GM23338 (cell line): ENCODE measurements around the gene ACOX1. TPM values are rescaled to one million over a fixed set of nuclear protein-coding genes. Genes with fewer than 3 reads are reported as not detected.

Experiments
- ATAC-seq: fragments of 200-7000 bp; cut with Tn5 transposase; 3 replicates; pipeline ENCODE4 v1.9.1; 2020
- DNase-seq: peaks from one replicate; pipeline ENCODE4 v3.0.0-alpha.2; 2015; ENCODE audit warnings: low spot score
- H2AFZ ChIP-seq: fragments of 200-600 bp; sonication (generic); 2 replicates; pipeline ENCODE4 v1.8.0; 2016; ENCODE audit warnings: antibody characterized with exemption, mild to moderate bottlenecking, moderate library complexity
- H3F3A ChIP-seq: fragments of 200-600 bp; sonication (generic); replicated peaks from 2 replicates; pipeline ENCODE4 v1.8.0; 2017; ENCODE audit warnings: antibody characterized with exemption, mixed run types, low read depth
- H3K27ac ChIP-seq: fragments of 200-600 bp; sonication (generic); 2 replicates; pipeline ENCODE4 v1.6.1; 2016; ENCODE audit warnings: low read depth
- H3K27me3 ChIP-seq: fragments of 200-600 bp; sonication (generic); 2 replicates; pipeline ENCODE4 v1.8.0; 2016; ENCODE audit warnings: mild to moderate bottlenecking, mixed run types, moderate library complexity; ENCODE audit not compliant: insufficient read depth
- H3K36me3 ChIP-seq: fragments of 200-600 bp; sonication (generic); 2 replicates; pipeline ENCODE4 v1.8.0; 2016; ENCODE audit warnings: mild to moderate bottlenecking; ENCODE audit not compliant: insufficient read depth
- H3K4me1 ChIP-seq: fragments of 200-600 bp; sonication (generic); 2 replicates; pipeline ENCODE4 v1.8.0; 2016; ENCODE audit warnings: mild to moderate bottlenecking, moderate library complexity; ENCODE audit not compliant: insufficient read depth
- H3K4me2 ChIP-seq: fragments of 200-600 bp; sonication (generic); 2 replicates; pipeline ENCODE4 v1.7.1; 2017; ENCODE audit warnings: mixed run types
- H3K4me3 ChIP-seq: fragments of 200-600 bp; sonication (generic); 2 replicates; pipeline ENCODE4 v1.6.1; 2016; ENCODE audit warnings: mixed run types
- H3K79me2 ChIP-seq: fragments of 200-600 bp; sonication (generic); replicated peaks from 2 replicates; pipeline ENCODE4 v1.8.0; 2017; ENCODE audit warnings: mild to moderate bottlenecking; ENCODE audit not compliant: insufficient read depth
- H3K9me2 ChIP-seq: fragments of 200-600 bp; sonication (generic); 2 replicates; pipeline ENCODE4 v1.8.0; 2017; ENCODE audit not compliant: insufficient read depth
- H4K20me1 ChIP-seq: fragments of 200-600 bp; sonication (generic); replicated peaks from 2 replicates; pipeline ENCODE4 v1.8.0; 2017; ENCODE audit warnings: mild to moderate bottlenecking; ENCODE audit not compliant: insufficient read depth
- H3K27ac Mint-ChIP-seq: 2 replicates; pipeline ENCODE4 v1.8.0; 2020; ENCODE audit warnings: inconsistent platforms, mild to moderate bottlenecking, moderate library complexity, mixed read lengths
- H3K27me3 Mint-ChIP-seq: 3 replicates; pipeline ENCODE4 v1.8.0; 2022; ENCODE audit warnings: low read depth, mild to moderate bottlenecking, moderate library complexity, mixed read lengths, inconsistent platforms; ENCODE audit not compliant: insufficient read depth, poor library complexity
- H3K36me3 Mint-ChIP-seq: 3 replicates; pipeline ENCODE4 v1.8.0; 2021; ENCODE audit warnings: low read depth, mild to moderate bottlenecking, inconsistent platforms, moderate library complexity, mixed read lengths
- H3K4me1 Mint-ChIP-seq: 3 replicates; pipeline ENCODE4 v1.8.0; 2020; ENCODE audit warnings: mild to moderate bottlenecking, inconsistent platforms, mixed read lengths
- H3K4me3 Mint-ChIP-seq: 3 replicates; pipeline ENCODE4 v1.8.0; 2021; ENCODE audit warnings: moderate library complexity, mild to moderate bottlenecking, inconsistent platforms, mixed read lengths
- H3K9me3 Mint-ChIP-seq: 3 replicates; pipeline ENCODE4 v1.8.0; 2020; ENCODE audit warnings: moderate library complexity, mild to moderate bottlenecking, inconsistent platforms, mixed read lengths
- CREB1 ChIP-seq: fragments of 250-450 bp; sonication (Bioruptor Pico); IDR thresholded peaks from 2 replicates; pipeline ENCODE4 v1.5.0; 2020; ENCODE audit warnings: low read depth, mild to moderate bottlenecking, moderate library complexity
- EZH2 ChIP-seq: fragments of 200-600 bp; sonication (generic); IDR thresholded peaks from one replicate; pipeline ENCODE4 v1.8.0; 2017; ENCODE audit warnings: antibody characterized with exemption, mild to moderate bottlenecking, low read depth; ENCODE audit not compliant: unreplicated experiment
- EZH2phosphoT487 ChIP-seq: fragments of 200-600 bp; sonication (generic); IDR thresholded peaks from one replicate; pipeline ENCODE4 v1.8.1; 2018; ENCODE audit warnings: antibody characterized with exemption; ENCODE audit not compliant: unreplicated experiment
- ZNF331 ChIP-seq: fragments of 250-450 bp; sonication (Bioruptor Pico); IDR thresholded peaks from 2 replicates; pipeline ENCODE4 v1.5.0; 2020; ENCODE audit warnings: low read depth, mild to moderate bottlenecking, moderate library complexity
- polyA plus RNA-seq: library from polyadenylated mRNA; unstranded; fragments of >200 nt; fragmentation: Nextera tagmentation; extraction: Ambion mirVana; gene quantifications from 2 replicates; pipeline ENCODE4 v1.2.1, GENCODE V29; 2016
- total RNA-seq: library from RNA; depleted of rRNA; stranded (reverse); fragments of >200 nt; shearing (Covaris generic); gene quantifications from 2 replicates; pipeline ENCODE4 v1.2.3, GENCODE V29; 2014
- TF ChIP-seq, protein P1 (sequence below), 2 experiments: fragments of 200-600 bp in 1 of 2; sonication (generic) in 1 of 2; conservative IDR thresholded peaks; 2 replicates each; pipeline versions ENCODE4 v1.5.1 to v1.6.1; 2016 to 2017; ENCODE audit warnings: antibody characterized with exemption in 2 of 2, low read depth in 2 of 2, mild to moderate bottlenecking in 2 of 2, moderate library complexity in 1 of 2
- TF ChIP-seq, protein P2 (sequence below): IDR thresholded peaks from one replicate; pipeline ENCODE4 v1.6.1; 2018; ENCODE audit warnings: antibody characterized with exemption; ENCODE audit not compliant: unreplicated experiment
- TF ChIP-seq, protein P3 (sequence below): IDR thresholded peaks from 2 replicates; pipeline ENCODE4 v1.6.1; 2016; ENCODE audit warnings: antibody characterized with exemption
- TF ChIP-seq, protein P4 (sequence below): fragments of 250-450 bp; sonication (Bioruptor Pico); IDR thresholded peaks from 2 replicates; pipeline ENCODE4 v1.5.0; 2020; ENCODE audit warnings: mild to moderate bottlenecking, moderate library complexity

Gene ACOX1
- total and polyA plus RNA-seq, 2 experiments from 2014 or later = 12.8 to 32.9 TPM

DNA sequence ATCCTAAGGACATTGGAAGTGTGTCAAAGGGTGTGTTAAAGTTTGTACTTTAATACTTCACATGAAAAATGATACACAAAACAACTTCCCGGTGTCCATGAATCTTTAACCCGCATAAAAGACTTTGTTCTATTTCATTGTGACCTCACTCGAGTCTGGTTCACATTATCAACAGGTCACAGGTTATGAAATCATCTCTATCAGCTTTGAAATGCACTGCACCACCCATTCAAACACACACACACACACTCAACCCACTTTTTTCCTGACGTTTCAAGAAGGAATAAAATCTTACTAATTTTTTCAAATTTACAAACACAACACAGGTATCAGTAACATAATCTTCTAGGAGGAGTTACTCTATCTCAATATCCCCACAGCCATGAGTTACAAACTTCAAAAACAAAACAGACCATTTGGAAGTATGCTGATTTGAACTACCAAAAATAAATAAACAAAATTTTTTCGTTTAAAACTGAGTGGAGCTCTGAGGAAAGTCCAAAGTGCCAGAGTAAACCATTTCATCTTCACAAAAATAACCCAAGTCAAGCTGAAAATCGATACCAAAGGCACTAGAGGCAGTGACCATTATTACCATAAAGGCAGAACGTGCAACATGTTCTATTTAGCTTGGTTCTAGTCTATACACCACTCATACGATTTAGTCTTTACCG is 2.7 kb downstream of the ACOX1 start (continued):
- TF ChIP-seq, protein P1, sequence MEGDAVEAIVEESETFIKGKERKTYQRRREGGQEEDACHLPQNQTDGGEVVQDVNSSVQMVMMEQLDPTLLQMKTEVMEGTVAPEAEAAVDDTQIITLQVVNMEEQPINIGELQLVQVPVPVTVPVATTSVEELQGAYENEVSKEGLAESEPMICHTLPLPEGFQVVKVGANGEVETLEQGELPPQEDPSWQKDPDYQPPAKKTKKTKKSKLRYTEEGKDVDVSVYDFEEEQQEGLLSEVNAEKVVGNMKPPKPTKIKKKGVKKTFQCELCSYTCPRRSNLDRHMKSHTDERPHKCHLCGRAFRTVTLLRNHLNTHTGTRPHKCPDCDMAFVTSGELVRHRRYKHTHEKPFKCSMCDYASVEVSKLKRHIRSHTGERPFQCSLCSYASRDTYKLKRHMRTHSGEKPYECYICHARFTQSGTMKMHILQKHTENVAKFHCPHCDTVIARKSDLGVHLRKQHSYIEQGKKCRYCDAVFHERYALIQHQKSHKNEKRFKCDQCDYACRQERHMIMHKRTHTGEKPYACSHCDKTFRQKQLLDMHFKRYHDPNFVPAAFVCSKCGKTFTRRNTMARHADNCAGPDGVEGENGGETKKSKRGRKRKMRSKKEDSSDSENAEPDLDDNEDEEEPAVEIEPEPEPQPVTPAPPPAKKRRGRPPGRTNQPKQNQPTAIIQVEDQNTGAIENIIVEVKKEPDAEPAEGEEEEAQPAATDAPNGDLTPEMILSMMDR (conservative IDR thresholded peaks at IDR 0.05; ENCODE audit: low read depth in 2 of 2) = no peak
- TF ChIP-seq, protein P2, sequence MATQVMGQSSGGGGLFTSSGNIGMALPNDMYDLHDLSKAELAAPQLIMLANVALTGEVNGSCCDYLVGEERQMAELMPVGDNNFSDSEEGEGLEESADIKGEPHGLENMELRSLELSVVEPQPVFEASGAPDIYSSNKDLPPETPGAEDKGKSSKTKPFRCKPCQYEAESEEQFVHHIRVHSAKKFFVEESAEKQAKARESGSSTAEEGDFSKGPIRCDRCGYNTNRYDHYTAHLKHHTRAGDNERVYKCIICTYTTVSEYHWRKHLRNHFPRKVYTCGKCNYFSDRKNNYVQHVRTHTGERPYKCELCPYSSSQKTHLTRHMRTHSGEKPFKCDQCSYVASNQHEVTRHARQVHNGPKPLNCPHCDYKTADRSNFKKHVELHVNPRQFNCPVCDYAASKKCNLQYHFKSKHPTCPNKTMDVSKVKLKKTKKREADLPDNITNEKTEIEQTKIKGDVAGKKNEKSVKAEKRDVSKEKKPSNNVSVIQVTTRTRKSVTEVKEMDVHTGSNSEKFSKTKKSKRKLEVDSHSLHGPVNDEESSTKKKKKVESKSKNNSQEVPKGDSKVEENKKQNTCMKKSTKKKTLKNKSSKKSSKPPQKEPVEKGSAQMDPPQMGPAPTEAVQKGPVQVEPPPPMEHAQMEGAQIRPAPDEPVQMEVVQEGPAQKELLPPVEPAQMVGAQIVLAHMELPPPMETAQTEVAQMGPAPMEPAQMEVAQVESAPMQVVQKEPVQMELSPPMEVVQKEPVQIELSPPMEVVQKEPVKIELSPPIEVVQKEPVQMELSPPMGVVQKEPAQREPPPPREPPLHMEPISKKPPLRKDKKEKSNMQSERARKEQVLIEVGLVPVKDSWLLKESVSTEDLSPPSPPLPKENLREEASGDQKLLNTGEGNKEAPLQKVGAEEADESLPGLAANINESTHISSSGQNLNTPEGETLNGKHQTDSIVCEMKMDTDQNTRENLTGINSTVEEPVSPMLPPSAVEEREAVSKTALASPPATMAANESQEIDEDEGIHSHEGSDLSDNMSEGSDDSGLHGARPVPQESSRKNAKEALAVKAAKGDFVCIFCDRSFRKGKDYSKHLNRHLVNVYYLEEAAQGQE = no peak

DNA sequence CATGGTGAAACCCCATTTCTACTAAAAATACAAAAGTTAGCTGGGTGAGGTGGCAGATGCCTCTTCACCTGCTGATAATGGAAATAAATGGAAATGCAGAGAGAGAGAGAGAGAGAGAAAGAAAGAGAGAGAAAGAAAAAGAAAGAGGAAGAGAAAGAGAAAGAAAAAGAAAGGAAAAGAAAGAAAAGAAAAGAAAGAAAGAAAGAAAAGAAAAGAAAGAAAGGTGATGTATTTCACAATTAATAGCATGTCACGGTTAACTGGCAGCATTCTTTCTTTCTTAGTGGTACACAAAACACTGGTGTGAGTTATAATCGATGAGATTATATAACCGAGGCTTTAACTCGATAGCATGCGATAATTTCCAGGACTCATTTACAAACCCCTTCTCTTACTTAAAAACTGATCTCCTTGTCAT is 3.2 kb downstream of the ACOX1 start:
- Histone ChIP-seq H4K20me1 (0 out of 2 replicates have a peak, but pooled peaks cover 4% of the 10 kb centered on the region), H3K36me3 (no peaks in the 10 kb centered on the region)
- no peak for ATAC-seq

More for the DNA sequence above, 3.2 kb downstream of the ACOX1 start:
- H3K27ac ChIP-seq = no peak overlapping the region
- H3K4me3 ChIP-seq = no peak overlapping the region
- H3K4me1 Mint-ChIP-seq = peaks cover 17% of the 10 kb centered on the region
- no peak overlapping the region for H3K27ac Mint-ChIP-seq
- H3K79me2 ChIP-seq = peaks cover 80% of the 10 kb centered on the region
- no peaks in the 10 kb centered on the region for H3K9me2 ChIP-seq
- H3K9me3 Mint-ChIP-seq = no peaks in the 10 kb centered on the region
- H3K27me3 Mint-ChIP-seq = peaks cover 17% of the 10 kb centered on the region
- no peak overlapping the region for H2AFZ ChIP-seq
- peaks cover 17% of the 10 kb centered on the region for H3F3A ChIP-seq
- no peak overlapping the region for H3K4me3 Mint-ChIP-seq
- no peaks in the 10 kb centered on the region for H3K27me3 ChIP-seq
- H3K4me1 ChIP-seq = peaks cover 10% of the 10 kb centered on the region; the same call in 1 of the 2 replicates
- DNase-seq = no peak
- peaks cover 32% of the 10 kb centered on the region for H3K36me3 Mint-ChIP-seq
- TF ChIP-seq CREB1 (CRISPR knock-in tag) (no peak), EZH2 (no peak), EZH2phosphoT487 (no peak), ZNF331 (no peak)
- TF ChIP-seq, protein P3, sequence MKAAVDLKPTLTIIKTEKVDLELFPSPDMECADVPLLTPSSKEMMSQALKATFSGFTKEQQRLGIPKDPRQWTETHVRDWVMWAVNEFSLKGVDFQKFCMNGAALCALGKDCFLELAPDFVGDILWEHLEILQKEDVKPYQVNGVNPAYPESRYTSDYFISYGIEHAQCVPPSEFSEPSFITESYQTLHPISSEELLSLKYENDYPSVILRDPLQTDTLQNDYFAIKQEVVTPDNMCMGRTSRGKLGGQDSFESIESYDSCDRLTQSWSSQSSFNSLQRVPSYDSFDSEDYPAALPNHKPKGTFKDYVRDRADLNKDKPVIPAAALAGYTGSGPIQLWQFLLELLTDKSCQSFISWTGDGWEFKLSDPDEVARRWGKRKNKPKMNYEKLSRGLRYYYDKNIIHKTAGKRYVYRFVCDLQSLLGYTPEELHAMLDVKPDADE = no peak
- TF ChIP-seq, protein P4, sequence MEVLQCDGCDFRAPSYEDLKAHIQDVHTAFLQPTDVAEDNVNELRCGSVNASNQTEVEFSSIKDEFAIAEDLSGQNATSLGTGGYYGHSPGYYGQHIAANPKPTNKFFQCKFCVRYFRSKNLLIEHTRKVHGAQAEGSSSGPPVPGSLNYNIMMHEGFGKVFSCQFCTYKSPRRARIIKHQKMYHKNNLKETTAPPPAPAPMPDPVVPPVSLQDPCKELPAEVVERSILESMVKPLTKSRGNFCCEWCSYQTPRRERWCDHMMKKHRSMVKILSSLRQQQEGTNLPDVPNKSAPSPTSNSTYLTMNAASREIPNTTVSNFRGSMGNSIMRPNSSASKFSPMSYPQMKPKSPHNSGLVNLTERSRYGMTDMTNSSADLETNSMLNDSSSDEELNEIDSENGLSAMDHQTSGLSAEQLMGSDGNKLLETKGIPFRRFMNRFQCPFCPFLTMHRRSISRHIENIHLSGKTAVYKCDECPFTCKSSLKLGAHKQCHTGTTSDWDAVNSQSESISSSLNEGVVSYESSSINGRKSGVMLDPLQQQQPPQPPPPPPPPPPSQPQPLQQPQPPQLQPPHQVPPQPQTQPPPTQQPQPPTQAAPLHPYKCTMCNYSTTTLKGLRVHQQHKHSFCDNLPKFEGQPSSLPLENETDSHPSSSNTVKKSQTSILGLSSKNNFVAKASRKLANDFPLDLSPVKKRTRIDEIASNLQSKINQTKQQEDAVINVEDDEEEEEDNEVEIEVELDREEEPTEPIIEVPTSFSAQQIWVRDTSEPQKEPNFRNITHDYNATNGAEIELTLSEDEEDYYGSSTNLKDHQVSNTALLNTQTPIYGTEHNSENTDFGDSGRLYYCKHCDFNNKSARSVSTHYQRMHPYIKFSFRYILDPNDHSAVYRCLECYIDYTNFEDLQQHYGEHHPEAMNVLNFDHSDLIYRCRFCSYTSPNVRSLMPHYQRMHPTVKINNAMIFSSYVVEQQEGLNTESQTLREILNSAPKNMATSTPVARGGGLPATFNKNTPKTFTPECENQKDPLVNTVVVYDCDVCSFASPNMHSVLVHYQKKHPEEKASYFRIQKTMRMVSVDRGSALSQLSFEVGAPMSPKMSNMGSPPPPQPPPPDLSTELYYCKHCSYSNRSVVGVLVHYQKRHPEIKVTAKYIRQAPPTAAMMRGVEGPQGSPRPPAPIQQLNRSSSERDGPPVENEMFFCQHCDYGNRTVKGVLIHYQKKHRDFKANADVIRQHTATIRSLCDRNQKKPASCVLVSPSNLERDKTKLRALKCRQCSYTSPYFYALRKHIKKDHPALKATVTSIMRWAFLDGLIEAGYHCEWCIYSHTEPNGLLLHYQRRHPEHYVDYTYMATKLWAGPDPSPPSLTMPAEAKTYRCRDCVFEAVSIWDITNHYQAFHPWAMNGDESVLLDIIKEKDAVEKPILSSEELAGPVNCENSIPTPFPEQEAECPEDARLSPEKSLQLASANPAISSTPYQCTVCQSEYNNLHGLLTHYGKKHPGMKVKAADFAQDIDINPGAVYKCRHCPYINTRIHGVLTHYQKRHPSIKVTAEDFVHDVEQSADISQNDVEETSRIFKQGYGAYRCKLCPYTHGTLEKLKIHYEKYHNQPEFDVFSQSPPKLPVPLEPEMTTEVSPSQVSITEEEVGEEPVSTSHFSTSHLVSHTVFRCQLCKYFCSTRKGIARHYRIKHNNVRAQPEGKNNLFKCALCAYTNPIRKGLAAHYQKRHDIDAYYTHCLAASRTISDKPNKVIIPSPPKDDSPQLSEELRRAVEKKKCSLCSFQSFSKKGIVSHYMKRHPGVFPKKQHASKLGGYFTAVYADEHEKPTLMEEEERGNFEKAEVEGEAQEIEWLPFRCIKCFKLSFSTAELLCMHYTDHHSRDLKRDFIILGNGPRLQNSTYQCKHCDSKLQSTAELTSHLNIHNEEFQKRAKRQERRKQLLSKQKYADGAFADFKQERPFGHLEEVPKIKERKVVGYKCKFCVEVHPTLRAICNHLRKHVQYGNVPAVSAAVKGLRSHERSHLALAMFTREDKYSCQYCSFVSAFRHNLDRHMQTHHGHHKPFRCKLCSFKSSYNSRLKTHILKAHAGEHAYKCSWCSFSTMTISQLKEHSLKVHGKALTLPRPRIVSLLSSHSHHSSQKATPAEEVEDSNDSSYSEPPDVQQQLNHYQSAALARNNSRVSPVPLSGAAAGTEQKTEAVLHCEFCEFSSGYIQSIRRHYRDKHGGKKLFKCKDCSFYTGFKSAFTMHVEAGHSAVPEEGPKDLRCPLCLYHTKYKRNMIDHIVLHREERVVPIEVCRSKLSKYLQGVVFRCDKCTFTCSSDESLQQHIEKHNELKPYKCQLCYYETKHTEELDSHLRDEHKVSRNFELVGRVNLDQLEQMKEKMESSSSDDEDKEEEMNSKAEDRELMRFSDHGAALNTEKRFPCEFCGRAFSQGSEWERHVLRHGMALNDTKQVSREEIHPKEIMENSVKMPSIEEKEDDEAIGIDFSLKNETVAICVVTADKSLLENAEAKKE (CRISPR knock-in tag) = no peak
- TF ChIP-seq, protein P1 (conservative IDR thresholded peaks at IDR 0.05; ENCODE audit: low read depth in 2 of 2) = no peak
- H3K4me2 ChIP-seq = no peak overlapping the region
